GM21360 (cell line): ENCODE results near the gene CLK3.
A peak's percentile ranks its signal among the peaks of the same experiment; 100 is the strongest.

ENCODE experiments used
- ATAC-seq: cut with Tn5 transposase; IDR thresholded peaks from one replicate; pipeline ENCODE4 v1.9.1; 2021; ENCODE audit warnings: mild to moderate bottlenecking, moderate library complexity; ENCODE audit not compliant: unreplicated experiment

CLK3 gene

GRCh38 chr15:74603026-74603788, 12.4 kb upstream of the CLK3 start:
- no peak for ATAC-seq

DNA sequence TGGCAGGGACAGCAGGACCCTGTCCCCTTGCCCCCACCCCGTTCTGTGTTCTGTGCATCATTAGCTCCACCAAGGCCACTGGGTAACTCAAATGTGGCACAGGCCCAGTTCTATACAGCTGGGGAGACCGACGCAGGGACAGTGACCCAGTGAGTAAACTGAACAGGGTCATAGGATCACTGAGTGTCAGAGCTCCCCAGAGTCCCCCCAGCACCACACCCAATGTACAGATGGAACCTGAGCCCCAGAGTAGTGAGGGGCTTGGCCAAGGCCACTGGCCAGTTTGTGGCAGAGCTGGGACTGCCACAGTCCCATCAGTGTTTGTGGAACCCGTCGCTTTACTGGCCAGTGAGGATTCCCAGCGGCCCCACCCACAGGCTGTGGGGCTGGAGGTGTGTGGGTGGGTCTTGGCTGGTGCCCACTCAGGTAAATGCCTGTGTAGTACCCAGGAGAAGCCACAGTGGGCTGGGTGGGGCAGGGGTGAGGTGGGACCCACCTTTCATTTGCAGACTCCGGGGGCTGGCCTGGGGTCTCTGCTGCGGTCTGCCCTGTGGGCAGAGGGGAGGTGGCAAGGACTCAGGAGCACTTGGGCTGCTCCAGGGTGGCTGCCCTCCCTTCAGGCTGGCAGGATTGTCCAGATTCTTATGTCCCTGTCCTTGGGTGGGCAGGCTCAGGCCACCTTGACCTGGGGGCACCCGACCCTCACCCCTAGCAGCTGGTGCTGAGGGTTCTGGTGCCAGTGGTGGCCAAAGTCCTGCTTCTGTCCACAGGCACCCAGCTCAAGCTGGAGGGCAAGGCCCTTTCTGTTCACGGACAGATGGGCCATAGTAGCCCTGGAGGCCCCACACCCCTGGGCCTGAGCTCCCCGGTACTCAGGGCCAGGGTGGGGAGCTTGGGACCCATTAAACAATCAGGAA, 11.6 kb upstream of the CLK3 start:
- no peak for ATAC-seq

- ATAC-seq: no peak
Measured at GRCh38 chr15:74604983-74605794, 10.4 kb upstream of the CLK3 start.

DNA sequence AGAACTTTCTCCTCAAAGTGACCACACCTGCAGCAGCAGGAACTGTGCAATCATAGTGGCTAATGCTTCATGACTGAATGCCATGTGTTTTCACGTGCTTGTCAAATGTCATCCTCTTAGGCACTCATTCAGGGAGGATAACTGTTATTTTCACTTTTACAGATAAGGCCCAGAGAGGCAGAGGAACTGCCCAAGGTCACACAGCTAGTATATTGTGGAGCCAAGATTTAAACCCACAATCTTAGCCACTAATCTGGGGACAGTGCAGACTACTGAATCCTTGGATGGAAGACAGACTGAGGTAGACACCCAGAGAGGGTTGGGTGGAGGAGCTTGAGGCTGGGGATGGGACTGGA, 9.9 kb upstream of the CLK3 start:
- ATAC-seq: no peak

DNA sequence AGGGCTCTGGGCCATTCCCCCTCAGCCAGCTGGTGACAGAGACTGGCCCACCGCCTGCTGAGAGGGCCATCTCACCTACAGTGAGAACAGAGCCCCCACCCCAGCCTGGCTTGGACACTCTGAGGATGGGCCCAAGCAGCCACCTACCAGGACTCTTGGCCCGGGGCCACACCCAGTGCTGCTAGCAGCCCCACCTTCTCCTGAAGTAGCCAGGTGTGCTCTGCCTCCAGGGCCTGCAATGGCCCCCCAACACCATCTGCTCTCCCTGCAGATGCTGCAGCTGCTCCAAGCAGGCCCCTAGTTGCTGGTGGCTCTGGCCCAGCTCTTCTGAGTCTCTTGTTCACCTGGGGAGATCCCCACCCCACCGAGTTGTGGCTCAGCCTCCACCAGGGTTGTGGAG, 6.8 kb upstream of the CLK3 start:
- ATAC-seq: no peak

GRCh38 chr15:74609938-74610301, 5.7 kb upstream of the CLK3 start:
- no peak for ATAC-seq

DNA sequence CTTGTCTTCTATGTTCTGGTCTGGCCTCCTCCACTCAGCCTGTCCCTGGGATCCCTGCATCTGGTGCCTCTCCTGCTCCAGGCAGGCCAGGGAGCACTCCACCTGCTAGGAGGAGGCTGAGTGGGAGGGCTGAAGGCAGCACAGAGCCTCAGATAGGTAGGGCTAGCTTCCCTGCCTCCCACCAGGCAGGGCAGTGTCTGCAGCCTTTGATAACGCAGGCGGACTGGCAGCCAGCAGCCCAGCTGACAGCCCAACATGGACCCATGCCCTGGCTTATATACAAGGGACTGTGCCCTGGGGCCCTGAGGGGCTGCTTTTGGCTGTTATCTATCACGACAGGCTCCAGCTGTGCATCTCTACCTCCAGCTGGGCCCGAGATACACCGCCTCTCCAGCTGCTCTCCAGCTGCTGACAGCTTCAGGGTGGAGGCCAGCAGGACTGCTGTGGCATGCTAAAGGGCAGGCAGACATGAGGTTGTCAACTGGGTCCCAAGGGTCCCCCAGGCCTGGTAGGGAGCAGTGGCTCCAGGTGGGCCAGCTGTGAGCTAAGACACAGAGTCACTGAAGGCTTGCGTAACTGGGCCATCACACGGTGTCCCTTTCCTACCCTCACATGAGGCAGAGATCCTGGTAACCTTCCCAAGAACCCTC, 5.2 kb upstream of the CLK3 start:
- no peak for ATAC-seq

DNA sequence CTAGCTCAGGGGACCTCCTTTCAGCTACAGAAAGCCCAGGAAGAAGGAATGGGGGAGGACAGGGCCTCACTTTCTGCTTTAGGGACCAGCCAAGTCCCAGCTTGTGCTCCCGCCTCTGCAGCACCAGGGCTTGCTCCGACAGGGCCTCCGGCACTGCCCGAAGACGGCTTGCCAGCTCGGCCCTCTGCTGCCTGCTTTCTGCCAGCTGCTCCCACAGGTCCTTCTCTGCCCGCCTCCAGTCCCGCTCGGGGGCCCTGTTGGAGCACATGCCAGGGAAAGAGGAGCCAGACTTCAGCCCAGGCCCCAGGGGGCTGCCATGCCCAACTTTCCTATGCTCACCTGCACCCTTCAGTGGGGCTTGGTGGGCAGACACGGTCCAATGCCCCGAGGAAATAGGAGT, 4.3 kb upstream of the CLK3 start:
- no peak for ATAC-seq

GRCh38 chr15:74611834-74612233, 3.8 kb upstream of the CLK3 start:
- no peak for ATAC-seq

- no peak for ATAC-seq
Measured at GRCh38 chr15:74612677-74613076, 3.0 kb upstream of the CLK3 start.

- ATAC-seq: no peak
Measured at GRCh38 chr15:74613089-74613952, 2.3 kb upstream of the CLK3 start.

- no peak for ATAC-seq
Measured at GRCh38 chr15:74613953-74614743, 1.5 kb upstream of the CLK3 start.

- ATAC-seq: peak; percentile 46
Measured at GRCh38 chr15:74614744-74615507, 710 bp upstream of the CLK3 start.

DNA sequence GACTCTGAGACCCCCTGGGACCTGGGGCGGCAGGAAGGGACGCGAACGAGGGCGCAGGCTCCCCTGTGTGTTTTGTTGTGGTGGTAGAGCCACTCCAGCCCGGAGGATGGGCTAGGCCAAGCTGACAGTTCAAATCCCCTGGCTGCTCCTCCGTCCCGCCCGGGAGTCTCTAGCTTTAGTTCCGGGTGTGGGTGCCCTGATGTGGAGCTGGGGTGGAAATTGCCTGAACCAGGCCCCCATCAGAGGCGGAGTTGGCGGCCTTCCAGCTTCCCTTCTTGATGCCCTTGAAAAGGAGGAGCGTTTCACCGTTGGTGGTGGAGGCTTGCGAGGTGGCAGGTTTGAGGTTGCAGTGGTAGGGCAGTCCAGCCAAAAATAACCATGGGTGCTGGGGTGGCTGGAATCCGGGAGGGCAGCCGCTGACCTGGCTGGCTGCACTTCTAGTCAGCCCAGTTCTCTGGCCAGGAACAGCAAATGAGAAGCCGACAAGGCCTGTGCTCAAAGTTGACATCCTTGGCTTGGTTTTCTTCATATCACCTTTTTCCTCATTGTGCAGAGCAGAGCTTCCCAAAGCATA, 817 bp downstream of the CLK3 start:
- no peak for ATAC-seq

DNA sequence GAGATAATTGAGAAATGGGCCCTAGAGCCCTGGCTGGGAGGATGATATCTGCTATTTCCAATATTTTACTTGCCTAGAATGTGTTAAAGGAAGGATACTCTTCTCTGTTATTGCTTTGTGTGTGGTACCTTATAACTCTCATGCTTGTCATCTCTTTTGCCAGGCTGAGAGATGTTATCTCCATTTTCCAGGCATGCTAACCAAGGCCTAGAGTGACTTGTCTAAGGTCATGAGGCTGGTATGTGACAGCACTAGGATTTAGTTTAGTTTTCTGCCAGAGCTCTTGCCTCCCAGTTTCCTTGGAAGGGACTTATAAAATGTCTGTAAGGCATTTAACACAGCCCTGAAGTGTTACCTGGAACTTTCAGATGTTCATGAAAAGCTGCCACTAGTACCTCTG, 1.4 kb downstream of the CLK3 start:
- no peak for ATAC-seq

DNA sequence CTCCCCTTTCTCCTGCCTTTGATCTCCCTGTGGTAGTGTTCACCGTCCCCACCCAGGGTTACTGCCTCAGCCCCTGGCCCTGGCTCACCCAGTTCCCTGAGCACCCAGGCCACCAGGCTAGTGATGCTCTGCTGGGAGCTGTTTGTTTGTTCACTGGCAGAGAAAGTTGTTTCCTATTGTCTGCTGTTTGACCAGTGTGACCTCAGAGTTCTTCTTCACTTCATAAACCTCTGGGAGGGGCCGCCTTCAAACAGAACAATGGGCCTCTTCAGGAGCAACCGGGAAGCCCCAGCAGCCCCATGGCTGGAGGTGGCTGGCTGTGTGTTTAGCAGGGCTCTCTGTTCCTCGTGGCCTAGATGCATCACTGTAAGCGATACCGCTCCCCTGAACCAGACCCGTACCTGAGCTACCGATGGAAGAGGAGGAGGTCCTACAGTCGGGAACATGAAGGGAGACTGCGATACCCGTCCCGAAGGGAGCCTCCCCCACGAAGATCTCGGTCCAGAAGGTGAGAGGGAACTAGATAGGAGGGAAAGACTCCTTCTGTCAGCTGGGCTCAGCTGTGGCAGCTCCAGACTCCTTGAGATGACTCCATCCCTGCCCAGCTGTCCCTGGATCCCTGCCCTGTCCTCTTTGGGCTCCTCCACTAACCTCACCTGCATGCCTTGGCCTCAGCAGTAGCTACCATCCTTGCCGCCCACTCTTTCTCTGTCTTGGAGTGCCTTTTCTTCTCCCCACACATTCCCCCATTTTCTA, 3.4 kb downstream of the CLK3 start:
- no peak for ATAC-seq

DNA sequence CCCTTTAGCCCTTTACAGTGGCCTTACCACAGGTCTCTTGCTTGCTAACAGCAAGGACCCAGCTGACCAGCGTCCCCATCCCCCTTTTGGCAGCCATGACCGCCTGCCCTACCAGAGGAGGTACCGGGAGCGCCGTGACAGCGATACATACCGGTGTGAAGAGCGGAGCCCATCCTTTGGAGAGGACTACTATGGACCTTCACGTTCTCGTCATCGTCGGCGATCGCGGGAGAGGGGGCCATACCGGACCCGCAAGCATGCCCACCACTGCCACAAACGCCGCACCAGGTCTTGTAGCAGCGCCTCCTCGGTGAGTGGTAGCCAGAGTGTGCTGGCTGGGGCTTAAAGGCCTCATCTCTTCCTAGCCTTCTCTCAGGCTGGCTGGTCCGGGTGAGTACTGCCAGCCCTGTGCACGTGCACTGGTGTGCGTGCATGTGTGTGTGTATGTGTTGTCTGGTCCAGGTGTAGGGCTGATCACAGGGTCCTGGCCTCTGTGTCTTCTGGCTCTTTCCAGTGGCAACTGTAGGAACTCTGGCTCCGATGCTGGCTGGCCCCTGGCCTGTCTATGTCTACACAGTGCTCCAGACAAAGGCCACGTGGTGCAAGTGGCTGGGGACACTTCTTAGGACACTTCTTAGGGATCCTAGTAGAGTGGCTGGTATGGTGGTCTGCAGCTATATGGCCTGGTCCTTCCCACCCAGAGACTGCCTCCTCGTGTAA, 4.4 kb downstream of the CLK3 start:
- no peak for ATAC-seq
